Trophoblast cell (in vitro differentiated cells and primary cell): ENCODE results near the gene ALK.

Experiments
- DNase-seq, 2 donors: peaks; one replicate each; pipeline ENCODE4 v3.0.0-alpha.2; 2016
- H2AFZ ChIP-seq: 2 replicates; pipeline ENCODE4 v1.6.1; 2013; ENCODE audit warnings: low read length, moderate library complexity, mild to moderate bottlenecking; ENCODE audit not compliant: insufficient read depth, poor library complexity
- H2AK5ac ChIP-seq: 2 replicates; pipeline ENCODE4 v1.6.1; 2013; ENCODE audit warnings: mild to moderate bottlenecking, low read length
- H2BK120ac ChIP-seq: 2 replicates; pipeline ENCODE4 v1.6.1; 2013; ENCODE audit warnings: low read length, mild to moderate bottlenecking, moderate library complexity; ENCODE audit not compliant: insufficient read depth, poor library complexity
- H2BK12ac ChIP-seq: 2 replicates; pipeline ENCODE4 v1.6.1; 2013; ENCODE audit warnings: mild to moderate bottlenecking, low read length, moderate library complexity
- H2BK5ac ChIP-seq: 2 replicates; pipeline ENCODE4 v1.6.1; 2013; ENCODE audit warnings: low read length, low read depth, moderate library complexity, mild to moderate bottlenecking; ENCODE audit not compliant: poor library complexity
- H3K14ac ChIP-seq: 2 replicates; pipeline ENCODE4 v1.6.1; 2013; ENCODE audit warnings: mild to moderate bottlenecking, low read length
- H3K18ac ChIP-seq: 2 replicates; pipeline ENCODE4 v1.6.1; 2013; ENCODE audit warnings: mild to moderate bottlenecking, low read length
- H3K23ac ChIP-seq: 2 replicates; pipeline ENCODE4 v1.6.1; 2013; ENCODE audit warnings: low read length
- H3K27ac ChIP-seq: 2 replicates; pipeline ENCODE4 v1.5.1; 2013; ENCODE audit warnings: low read depth, mild to moderate bottlenecking, inconsistent platforms, low read length, moderate library complexity
- H3K27me3 ChIP-seq: 2 replicates; pipeline ENCODE4 v1.6.1; 2013; ENCODE audit warnings: inconsistent platforms, mild to moderate bottlenecking, low read length, moderate library complexity; ENCODE audit not compliant: insufficient read depth
- H3K36me3 ChIP-seq, 2 experiments: 1 replicate in 1 of 2; 2 replicates in 1 of 2; pipeline ENCODE4 v1.6.1; 2013; ENCODE audit warnings: low read length in 2 of 2, mild to moderate bottlenecking in 2 of 2, moderate library complexity in 1 of 2; ENCODE audit not compliant: insufficient read depth in 2 of 2, control insufficient read depth in 1 of 2
- H3K4ac ChIP-seq: 2 replicates; pipeline ENCODE4 v1.6.1; 2013; ENCODE audit warnings: low read depth, mild to moderate bottlenecking, low read length, moderate library complexity
- H3K4me1 ChIP-seq, 2 experiments: 1 replicate in 1 of 2; 2 replicates in 1 of 2; pipeline ENCODE4 v1.6.1; 2013; ENCODE audit warnings: low read length in 2 of 2, mild to moderate bottlenecking in 2 of 2, moderate library complexity in 1 of 2; ENCODE audit not compliant: insufficient read depth in 2 of 2, control insufficient read depth in 1 of 2
- H3K4me2 ChIP-seq: 2 replicates; pipeline ENCODE4 v1.6.1; 2013; ENCODE audit warnings: inconsistent platforms, mild to moderate bottlenecking, low read length, moderate library complexity
- H3K4me3 ChIP-seq: 2 replicates; pipeline ENCODE4 v1.5.1; 2013; ENCODE audit warnings: mild to moderate bottlenecking, low read depth, low read length, inconsistent platforms
- H3K79me1 ChIP-seq: one replicate; pipeline ENCODE4 v1.6.1; 2013; ENCODE audit warnings: low read length
- H3K79me2 ChIP-seq: 2 replicates; pipeline ENCODE4 v1.6.1; 2013; ENCODE audit warnings: low read length, mild to moderate bottlenecking; ENCODE audit not compliant: control insufficient read depth, insufficient read depth, poor library complexity
- H3K9ac ChIP-seq: 2 replicates; pipeline ENCODE4 v1.6.1; 2013; ENCODE audit warnings: mild to moderate bottlenecking, low read length
- H3K9me3 ChIP-seq: 2 replicates; pipeline ENCODE4 v1.6.1; 2013; ENCODE audit warnings: low read depth, mild to moderate bottlenecking, control low read depth, inconsistent platforms, low read length; ENCODE audit not compliant: insufficient read depth
- H4K12ac ChIP-seq: 2 replicates; pipeline ENCODE4 v1.6.1; 2013; ENCODE audit warnings: low read depth, mild to moderate bottlenecking, low read length, moderate library complexity
- H4K8ac ChIP-seq: 2 replicates; pipeline ENCODE4 v1.6.1; 2013; ENCODE audit warnings: low read depth, mild to moderate bottlenecking, low read length, moderate library complexity
- H4K91ac ChIP-seq: one replicate; pipeline ENCODE4 v1.6.1; 2013; ENCODE audit warnings: low read depth, mild to moderate bottlenecking, low read length, moderate library complexity
- WGBS: extraction: QIAGEN DNeasy Blood & Tissue Kit; methylation state at CpG from one replicate; pipeline ENCODE4 v1.1.7; 2013; ENCODE audit warnings: missing lambda C conversion rate; ENCODE audit not compliant: insufficient read length, insufficient coverage; ENCODE audit errors: extremely low coverage; 5-methylcytosine and 5-hydroxymethylcytosine counted together

Gene ALK

DNA sequence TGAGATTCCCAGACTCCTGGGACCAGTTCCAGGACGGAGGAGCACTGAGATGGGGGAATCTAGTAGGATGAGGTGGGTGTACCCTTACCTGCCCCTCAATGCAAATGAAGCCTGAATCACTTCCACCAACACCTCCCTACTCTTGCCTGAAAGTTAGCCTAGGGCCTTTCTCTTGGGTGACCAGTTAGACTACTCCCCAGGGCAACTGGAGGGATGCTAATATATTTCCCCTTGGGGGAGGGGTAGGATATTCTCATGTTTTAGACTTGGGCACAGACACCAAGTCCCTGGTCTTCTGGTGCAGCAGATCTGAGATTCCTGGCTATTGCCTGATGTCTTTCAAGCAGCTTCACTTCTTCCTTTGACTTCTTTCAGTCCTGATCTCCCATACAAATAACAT, 334.5 kb downstream of the ALK start:
- no peak overlapping the region for H2BK12ac ChIP-seq
- H4K91ac ChIP-seq: no peak overlapping the region
- H3K4ac ChIP-seq: no peak overlapping the region
- H4K12ac ChIP-seq: no peak overlapping the region
- no peak overlapping the region for H3K23ac ChIP-seq
- no peak overlapping the region for H2AK5ac ChIP-seq
- H3K27ac ChIP-seq: no peak overlapping the region
- H3K4me2 ChIP-seq: no peak overlapping the region
- H3K36me3 ChIP-seq: no peaks in the 10 kb centered on the region
- H2BK120ac ChIP-seq: no peak overlapping the region
- no peaks in the 10 kb centered on the region for H3K79me2 ChIP-seq
- no peak overlapping the region for H2BK5ac ChIP-seq
- no CpG with 5 or more reads among the region's 1 CpG for WGBS
- no peaks in the 10 kb centered on the region for H3K4me1 ChIP-seq
- H3K9ac ChIP-seq: no peak overlapping the region
- no peak overlapping the region for H2AFZ ChIP-seq
- no peaks in the 10 kb centered on the region for H3K79me1 ChIP-seq
- no peak for DNase-seq
- H3K14ac ChIP-seq: no peak overlapping the region
- no peak overlapping the region for H4K8ac ChIP-seq
- no peak overlapping the region for H3K18ac ChIP-seq
- no peaks in the 10 kb centered on the region for H3K9me3 ChIP-seq
- no peak overlapping the region for H3K4me3 ChIP-seq
- no peaks in the 10 kb centered on the region for H3K27me3 ChIP-seq

DNA sequence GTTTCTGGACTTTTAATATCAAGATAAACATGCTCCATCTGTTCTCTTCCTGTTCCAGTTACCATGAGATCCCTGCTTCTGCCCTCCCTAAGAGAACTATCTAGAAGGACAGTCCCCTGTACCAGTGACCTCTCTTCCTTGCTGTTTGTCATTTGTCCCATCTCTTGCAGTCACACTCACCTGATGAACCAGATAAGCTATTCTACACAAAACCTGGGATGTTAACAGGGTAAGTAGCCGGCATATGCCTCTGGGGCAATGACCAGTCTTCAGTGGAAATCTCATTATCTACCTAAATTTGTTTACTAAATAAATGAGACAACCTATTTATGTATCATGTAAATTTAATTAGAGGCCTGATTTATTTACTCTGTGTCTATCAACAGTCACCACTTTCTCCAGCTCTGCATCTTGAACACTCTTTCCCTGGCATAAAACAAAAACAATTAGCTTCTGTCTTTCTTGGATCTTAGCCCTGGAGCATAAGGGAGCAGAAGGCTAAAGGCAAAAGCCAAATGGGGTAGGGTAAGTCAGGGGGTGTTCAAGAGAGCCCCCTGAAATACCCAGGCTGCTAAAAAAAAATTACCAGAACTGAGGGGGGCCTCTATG, 337.7 kb downstream of the ALK start:
- Histone ChIP-seq H4K91ac (no peak overlapping the region), H3K79me1 (no peaks in the 10 kb centered on the region), H3K4me2 (no peak overlapping the region), H3K9ac (no peak overlapping the region), H3K23ac (no peak overlapping the region), H3K4ac (no peak overlapping the region), H3K27me3 (no peaks in the 10 kb centered on the region), H3K79me2 (no peaks in the 10 kb centered on the region), H4K8ac (no peak overlapping the region), H2BK120ac (no peak overlapping the region), H2AK5ac (no peak overlapping the region), H3K27ac (no peak overlapping the region), H4K12ac (no peak overlapping the region), H3K9me3 (no peaks in the 10 kb centered on the region), H2AFZ (no peak overlapping the region), H3K4me1 (no peaks in the 10 kb centered on the region), H2BK12ac (no peak overlapping the region), H2BK5ac (no peak overlapping the region), H3K36me3 (no peaks in the 10 kb centered on the region), H3K18ac (no peak overlapping the region), H3K14ac (no peak overlapping the region), H3K4me3 (no peak overlapping the region)
- WGBS: no CpG with 5 or more reads among the region's 1 CpG
- no peak for DNase-seq

DNA sequence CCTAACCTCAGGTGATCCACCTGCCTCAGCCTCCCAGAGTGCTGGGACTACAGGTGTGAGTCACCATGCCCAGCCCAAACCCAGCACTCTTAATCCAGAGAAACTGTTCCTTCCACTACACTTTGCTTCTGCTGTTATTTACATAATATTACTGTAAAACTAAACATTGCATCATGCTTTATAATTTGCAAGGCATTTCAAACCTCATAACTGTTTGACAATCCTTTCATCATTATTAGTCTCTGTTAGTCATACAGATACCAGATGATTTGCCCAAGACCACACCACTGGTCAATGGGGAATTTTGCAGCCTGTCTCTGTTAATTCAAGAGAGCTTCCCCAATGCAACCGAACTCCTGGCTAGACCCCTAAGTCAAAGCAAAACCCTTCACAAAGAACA, 338.3 kb downstream of the ALK start:
- H2AK5ac ChIP-seq: no peak overlapping the region
- no peaks in the 10 kb centered on the region for H3K79me2 ChIP-seq
- H2BK120ac ChIP-seq: no peak overlapping the region
- WGBS: no CpG with 5 or more reads among the region's 1 CpG
- DNase-seq: peak in 1 of 2 donors; percentile 3
- no peaks in the 10 kb centered on the region for H3K9me3 ChIP-seq
- H4K12ac ChIP-seq: no peak overlapping the region
- no peak overlapping the region for H3K4me3 ChIP-seq
- no peak overlapping the region for H3K14ac ChIP-seq
- H3K4me2 ChIP-seq: no peak overlapping the region
- H3K9ac ChIP-seq: no peak overlapping the region
- H3K27me3 ChIP-seq: no peaks in the 10 kb centered on the region
- no peak overlapping the region for H3K27ac ChIP-seq
- no peaks in the 10 kb centered on the region for H3K36me3 ChIP-seq
- no peak overlapping the region for H4K8ac ChIP-seq
- no peak overlapping the region for H2BK12ac ChIP-seq
- H3K23ac ChIP-seq: no peak overlapping the region
- no peaks in the 10 kb centered on the region for H3K79me1 ChIP-seq
- H4K91ac ChIP-seq: no peak overlapping the region
- H3K4me1 ChIP-seq: no peaks in the 10 kb centered on the region
- H3K18ac ChIP-seq: no peak overlapping the region
- H3K4ac ChIP-seq: no peak overlapping the region
- H2AFZ ChIP-seq: no peak overlapping the region
- no peak overlapping the region for H2BK5ac ChIP-seq

DNA sequence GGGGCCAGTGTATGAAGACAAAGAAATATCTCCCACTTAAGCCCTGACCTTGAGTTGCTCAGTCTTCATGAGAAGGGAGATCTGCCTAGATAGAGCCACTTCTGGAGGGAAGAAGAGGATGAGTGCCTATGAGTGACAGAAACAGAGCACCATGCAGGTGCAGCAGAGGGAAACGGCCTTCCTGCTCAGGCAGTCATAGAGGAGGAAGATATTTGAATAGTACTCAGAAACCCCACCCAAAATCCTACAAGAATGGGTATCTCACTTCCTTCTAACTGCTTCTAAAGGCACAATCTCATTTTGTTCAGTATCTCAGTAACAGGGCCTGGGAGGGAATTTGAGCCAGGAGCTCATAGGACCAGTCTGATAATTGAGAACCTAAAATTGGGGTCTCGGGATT, 339.3 kb downstream of the ALK start:
- Histone ChIP-seq H3K27me3 (no peaks in the 10 kb centered on the region), H3K9ac (no peak overlapping the region), H3K27ac (no peak overlapping the region), H3K23ac (no peak overlapping the region), H2AK5ac (no peak overlapping the region), H2BK5ac (no peak overlapping the region), H3K14ac (no peak overlapping the region), H4K12ac (no peak overlapping the region), H3K9me3 (no peaks in the 10 kb centered on the region), H3K4ac (no peak overlapping the region), H3K4me2 (no peak overlapping the region), H4K91ac (no peak overlapping the region), H3K79me1 (no peaks in the 10 kb centered on the region), H3K18ac (no peak overlapping the region), H3K4me3 (no peak overlapping the region), H3K4me1 (no peaks in the 10 kb centered on the region), H3K79me2 (no peaks in the 10 kb centered on the region), H3K36me3 (no peaks in the 10 kb centered on the region), H2AFZ (no peak overlapping the region), H2BK12ac (no peak overlapping the region), H2BK120ac (no peak overlapping the region), H4K8ac (no peak overlapping the region)
- no CpG with 5 or more reads among the region's 2 CpGs for WGBS
- DNase-seq: no peak
